HL-60/S4 treated with retinoic acid at 250 ng/mL for 4 days and 3 days (cell line): ENCODE data around the gene BIRC5.

Experiments
- in situ Hi-C: fragments of 300-500 bp; cut with MboI; formaldehyde crosslinking; loops from 2 replicates; pipeline ENCODE4 v1.7.0; 2022; ENCODE audit warnings: low sequenced_read_pairs

The BIRC5 gene

DNA sequence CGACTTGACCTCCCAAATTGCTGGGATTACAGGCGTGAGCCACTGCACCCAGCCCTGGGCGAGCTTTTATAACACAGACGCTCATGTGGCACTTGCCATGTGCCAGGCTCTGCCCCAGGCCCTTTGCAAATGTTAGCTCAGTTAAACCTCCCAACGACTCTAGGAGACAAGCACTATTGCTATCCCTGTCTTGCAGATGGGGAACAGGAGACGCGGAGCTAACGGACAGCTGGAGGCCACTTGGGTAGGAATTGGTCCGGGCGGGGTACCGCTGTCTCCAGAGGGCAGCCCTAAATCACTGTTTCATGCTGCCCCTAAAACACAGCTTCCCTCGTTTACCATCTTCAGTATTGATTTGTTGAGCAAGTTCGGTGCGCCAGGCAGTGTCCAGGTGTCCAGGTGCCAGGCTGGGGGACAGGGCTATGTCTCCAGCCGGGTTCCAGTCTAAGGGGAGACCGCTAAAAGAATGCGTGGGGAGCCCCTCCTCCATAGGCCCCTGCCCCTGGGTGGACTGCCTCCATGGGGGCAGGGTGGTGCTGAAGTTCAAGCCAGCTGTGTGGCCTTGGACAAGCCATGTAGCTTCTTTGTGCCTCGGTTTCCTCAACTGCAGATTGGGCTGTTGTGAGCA lies 41.1 kb downstream of the BIRC5 start:
- in situ Hi-C loops = no loop called here

DNA sequence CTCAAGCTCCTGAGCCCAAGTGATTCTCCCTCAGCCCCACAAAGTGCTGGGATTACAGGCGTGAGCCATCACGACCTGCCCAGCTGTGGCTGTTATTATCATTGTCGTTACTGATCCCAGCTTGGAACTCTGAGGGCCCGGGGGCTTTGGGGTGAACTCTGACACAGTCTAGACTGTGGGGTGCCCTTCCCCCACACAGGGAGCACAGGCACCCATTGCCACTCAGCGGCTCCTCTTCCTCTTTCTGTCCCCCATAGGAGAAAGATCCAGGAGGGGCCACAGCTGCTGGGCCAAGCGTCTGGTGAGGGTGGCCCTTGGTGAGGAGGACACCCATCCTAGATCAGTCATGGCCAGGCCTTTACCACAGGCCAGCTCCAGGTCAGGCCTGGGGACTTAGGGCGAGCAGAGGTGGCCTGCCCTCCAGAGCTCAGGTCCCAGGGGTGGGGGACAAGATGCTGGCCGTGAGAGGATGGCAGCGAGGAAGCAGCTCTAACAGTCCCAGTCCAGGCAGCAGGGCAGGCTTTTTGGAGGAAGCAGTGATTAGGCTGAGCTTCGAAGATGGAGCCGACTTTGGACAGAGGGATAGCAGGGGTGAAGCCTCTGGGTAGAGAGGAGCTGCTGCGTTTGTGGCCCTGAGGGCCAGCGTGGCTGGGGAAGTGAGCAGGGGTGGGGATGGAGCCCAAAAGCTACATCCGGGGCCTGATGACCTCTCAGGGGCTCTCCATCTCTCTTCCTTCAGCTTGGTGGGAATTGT lies 42.1 kb downstream of the BIRC5 start:
- in situ Hi-C loops = no loop called here

DNA sequence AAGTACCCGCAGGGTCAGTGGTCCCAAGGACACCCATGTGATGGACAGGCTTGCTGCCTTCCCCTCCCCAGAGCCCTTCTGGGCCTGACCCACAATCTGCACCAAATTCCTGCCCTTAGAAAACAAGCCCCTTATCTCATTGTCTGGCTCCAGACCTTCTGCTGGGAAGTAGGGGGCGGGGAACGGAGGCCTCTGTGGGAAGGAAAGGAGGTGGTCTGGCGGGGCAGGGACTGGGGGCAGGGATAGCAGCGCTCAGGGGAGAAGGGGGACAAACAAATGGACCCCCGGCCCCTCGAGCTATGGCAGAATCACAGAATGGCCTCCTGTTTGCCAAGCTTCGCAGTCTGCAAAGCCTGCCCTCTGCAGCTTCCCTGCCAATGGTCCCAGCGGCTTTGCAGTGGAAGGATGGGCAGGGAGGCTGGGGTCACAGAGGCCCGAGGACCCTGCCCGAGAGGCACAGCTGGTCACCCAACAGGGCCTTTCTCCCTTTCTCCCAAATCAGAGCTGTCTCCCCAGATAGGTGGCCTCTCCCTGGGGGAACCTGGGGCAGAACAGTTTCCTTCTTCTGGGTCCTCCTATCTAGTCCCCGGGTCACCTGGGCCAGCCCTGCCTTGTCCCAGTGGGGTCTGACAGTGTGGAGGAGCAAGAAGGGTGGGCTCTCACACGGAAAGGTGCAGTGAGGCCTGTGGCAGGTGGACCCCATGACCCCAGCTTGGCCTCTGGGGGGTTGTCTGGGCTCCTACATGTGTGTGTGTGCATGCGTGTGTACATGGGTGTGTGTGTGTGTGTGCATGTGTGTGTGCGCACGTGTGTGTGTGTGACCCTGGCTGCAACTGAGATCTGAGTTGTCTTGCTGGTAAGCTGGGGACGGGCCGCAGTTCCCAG lies 42.9 kb downstream of the BIRC5 start:
- in situ Hi-C loops = no loop called here

DNA sequence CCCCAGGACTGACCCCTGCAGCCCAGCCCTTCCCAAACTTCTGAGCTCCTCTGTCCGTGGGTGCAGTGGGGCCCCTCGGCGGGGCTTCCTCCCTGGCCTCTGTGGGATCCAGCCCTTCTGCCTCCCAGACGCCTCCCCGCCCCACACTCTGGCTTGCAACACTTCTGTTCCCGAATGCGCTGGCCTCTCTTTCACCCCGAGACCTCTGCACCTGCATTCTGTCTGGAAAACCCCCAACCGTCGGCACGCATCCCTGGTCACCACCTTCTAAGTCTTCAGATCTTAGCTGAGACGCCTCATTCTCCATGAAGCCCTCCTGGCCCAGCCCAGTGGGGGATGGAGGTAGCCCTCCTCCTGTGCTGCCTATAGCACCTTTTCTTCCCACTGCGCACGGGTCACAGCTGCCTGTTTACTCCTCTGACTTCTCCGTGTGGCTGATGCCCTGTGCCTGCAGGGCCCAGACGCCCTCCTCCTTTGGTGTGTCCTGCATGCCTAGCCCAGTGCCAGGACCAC lies 43.8 kb downstream of the BIRC5 start:
- in situ Hi-C loops = no loop called here

DNA sequence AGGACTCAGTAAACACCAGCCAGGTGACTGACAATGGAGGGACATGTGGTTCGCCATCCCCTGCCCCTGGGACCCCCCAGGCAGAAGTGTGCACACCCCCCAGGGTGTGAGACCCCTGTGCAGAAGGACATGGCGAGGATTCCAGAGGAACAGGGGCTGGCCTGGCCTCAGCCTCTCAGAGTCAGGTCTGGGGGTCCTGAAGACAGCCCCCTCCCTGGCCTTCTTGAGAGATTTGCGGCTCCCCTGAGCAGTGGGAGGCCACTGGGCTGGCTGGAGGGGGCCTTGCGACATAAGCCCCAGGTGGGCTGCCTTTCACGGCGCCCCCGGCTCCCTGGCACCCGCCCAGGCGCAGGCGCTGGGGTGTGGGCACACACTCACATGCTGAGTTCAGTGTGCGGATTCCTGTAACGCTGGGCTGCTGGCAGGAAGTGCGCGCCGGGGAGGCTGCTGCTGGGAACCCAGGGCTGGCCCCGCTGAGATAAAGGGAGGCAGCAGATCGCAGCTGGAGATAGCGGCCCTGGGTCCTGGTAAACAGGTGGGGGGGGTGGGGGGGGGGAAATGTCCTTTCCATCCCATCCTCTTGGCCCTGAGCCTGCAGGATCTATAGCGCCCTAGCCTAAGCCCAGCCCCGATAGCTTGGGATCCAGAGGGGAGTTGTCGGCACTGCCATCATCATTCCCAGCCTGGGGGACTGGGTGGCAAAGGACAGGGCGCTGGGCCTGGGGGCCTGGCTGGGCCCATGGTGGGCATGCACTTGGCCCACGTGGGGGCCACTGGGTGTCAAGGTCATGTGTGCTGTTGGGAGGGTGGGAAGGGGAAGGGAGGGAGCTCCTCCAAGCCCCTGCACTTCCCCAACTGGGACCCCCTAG lies 44.5 kb downstream of the BIRC5 start:
- in situ Hi-C loops = no loop called here

DNA sequence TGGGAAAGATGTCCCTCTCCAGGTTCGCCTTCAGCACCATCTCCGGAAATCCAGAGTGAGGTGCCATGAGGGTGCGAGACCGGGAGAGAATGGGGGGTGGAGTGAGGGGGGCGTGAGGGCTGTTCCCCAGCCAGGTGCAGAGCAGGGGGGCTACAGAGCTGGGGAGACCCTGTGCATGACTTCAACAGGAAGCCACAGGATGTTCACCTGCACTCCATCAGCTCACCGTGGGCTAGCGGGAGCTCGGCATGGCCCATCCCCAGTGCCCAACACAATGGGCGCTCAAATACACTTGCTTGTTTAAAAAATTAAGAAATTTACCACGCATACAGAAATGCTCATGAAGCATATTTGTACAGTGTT lies 45.1 kb downstream of the BIRC5 start:
- in situ Hi-C loops = no loop called here

DNA sequence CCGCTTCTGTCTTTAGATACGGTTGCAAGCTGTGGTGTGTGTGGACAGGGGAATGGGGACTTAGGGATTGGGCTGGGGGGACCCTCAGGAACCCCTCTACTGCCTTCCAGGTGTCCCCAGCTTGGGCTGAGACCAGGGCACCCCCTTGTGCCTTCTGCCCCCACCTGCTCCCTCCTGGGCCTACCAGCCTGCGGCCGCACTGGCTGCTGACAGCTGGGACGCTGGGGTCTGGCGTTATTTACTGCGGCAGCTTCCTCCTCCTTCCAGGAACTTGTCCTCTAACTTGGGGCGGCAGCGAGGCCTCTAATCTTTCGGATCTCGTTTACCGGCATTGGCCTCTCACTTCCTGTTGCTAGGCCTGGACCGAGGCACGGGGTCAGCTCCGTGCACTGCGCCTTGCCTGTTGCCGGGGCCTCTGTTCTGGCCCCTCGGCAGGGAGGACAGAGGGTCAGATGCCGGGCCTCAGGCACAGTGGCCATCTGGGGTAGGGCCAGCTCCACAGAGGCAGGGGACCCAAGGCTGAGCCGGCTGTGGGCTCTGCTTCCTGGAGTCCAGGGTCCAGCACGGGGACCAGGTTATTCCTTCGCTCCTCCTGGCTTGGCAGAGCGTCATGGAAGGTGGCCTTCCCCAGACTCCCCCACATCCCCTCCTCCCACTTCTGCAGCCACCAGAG lies 49.1 kb downstream of the BIRC5 start:
- in situ Hi-C loops = no loop called here

DNA sequence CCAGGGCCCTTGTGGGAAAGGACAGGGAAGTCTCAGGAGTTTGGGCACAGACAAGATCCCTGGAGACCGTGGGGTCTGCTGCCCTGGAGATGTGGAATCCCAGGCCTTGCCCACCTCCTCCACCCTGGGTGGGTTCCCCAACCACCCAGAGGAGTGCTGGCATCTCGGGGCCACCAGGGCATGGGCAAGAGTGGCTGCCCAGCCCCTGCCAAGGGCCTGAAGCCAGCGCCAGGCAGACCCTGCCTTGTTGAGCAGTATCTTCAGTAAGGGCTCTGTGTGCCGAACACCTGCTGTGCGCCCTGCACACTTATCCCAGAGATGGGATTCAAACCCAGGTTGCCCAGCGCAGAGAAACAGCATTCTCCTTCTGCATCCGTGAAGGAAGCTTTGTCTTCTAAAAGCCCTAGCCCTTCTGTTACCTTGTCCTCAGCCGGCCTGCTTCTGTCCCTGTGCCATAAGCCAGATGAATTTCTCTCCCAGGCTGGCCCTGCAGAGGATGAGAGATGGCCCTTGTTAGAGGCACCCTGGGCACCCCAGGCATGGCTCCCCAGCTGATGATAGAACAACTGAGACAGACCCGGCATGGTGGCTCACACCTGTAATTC lies 49.8 kb downstream of the BIRC5 start:
- in situ Hi-C loops = no loop called here

DNA sequence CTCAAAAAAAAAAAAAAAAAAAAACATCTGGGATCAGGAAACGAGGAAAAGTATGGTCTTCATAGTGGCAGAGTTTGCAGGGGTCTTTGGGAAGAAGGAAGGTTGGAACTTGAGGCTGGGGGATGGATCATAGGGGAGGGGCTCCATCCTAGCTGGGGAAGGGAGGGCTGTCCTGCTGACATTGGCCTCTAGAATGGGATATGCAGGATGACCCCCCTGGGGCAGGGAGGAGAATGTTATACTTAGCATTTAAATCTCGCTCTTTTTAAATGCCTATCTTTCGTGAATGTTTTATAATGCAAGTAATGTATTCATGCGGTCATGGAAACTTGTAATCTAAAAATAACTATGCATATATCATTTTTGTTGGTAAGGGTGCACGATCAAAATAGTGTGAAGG lies 50.5 kb downstream of the BIRC5 start:
- in situ Hi-C loops = no loop called here

DNA sequence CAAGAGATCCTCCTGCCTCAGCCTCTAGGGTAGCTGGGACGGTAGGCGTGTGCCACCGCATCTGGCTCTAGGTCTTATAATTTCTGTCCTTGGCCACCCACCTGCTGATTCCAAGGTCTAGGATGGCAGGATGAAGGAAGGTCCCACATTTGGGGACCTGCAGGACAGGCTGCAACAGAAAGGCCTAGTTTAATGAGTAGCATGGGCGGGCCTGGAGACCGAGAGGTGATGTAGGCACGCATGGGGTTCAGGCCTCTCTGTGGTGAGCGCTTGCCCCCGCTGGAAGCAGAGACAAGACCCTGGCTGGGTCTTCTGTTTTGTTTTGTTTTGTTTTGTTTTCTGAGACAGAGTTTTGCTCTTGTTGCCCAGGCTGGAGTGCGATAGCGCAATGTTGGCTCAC lies 51.1 kb downstream of the BIRC5 start:
- in situ Hi-C loops = no loop called here

DNA sequence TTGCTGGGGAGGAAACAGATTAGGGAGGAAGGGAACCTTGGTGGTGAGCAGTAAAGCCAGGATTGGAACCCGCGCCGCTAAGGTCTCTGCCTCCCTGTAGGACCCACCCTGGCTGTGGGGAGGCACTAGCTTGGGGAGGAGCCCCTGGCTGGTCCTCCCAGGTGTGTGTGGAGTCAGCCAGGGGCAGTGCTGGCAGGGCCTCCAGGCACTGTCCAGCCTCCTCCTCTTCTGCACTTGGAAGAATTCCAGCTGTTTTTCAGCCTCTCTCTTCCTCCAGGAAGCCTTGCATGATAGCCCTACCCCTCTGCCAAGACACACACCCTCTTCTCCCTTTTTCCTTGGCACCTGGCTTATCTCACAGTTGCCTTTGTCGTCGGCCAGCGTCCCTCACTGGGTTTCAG lies 52.2 kb downstream of the BIRC5 start:
- in situ Hi-C loops = no loop called here

DNA sequence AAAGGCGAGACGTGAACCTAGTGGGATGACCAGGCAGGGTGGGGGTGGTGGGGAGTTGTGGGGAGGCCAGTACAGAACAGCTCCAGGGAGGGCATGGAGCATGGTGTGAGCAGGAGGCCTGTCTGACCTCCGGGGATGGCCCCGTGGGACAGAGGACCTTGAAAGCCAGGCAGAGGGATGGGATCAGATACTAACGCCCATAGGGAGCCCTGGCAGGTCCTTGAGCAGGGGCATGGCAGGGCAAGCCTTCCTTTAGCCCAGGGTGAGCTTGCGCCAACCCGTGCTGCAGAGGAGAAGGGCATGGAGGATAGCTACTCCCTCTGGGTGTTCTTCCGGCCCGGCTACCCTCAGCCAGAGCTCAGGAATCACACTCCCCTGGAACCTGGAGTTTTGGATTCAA lies 52.7 kb downstream of the BIRC5 start:
- in situ Hi-C loops = no loop called here

DNA sequence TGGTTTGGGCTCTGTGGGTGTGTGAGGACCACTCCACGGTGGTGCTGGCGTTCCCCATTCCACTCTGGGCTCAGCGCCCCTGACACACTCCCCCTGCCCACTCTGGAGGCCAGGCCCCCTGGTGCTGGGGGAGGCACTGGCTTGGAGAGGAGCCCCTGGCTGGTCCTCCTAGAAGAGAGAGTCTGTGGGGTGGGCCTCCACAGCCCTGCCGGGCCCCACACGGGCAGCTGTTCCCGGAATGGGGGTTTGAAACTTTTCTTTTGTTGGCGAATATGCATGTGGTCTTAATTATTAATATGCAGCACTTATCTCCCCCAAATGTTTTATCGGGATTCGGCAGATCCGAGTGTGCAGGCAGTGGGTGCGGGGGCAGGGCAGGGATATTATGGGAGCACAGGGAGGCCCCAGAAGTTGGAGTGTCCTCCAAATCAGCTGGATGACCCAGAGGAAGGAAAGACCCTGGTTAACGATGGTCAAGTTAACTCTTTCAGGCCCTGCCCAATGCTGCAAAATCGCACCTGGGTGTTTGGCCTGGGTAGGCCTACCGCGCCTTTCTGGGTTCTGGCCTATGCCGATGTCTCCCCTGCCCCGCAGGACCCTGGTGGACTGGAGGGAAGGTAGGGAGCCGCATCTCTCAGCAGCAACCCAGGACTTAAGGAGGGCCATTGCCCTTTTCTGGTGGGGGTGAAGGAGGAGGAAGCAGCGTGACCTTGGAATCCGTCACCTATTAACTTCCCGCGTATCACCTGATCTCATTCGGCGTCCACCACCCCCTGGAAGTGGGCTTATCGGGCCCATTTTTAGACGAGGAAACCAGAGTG lies 53.4 kb downstream of the BIRC5 start:
- in situ Hi-C loops = no loop called here

DNA sequence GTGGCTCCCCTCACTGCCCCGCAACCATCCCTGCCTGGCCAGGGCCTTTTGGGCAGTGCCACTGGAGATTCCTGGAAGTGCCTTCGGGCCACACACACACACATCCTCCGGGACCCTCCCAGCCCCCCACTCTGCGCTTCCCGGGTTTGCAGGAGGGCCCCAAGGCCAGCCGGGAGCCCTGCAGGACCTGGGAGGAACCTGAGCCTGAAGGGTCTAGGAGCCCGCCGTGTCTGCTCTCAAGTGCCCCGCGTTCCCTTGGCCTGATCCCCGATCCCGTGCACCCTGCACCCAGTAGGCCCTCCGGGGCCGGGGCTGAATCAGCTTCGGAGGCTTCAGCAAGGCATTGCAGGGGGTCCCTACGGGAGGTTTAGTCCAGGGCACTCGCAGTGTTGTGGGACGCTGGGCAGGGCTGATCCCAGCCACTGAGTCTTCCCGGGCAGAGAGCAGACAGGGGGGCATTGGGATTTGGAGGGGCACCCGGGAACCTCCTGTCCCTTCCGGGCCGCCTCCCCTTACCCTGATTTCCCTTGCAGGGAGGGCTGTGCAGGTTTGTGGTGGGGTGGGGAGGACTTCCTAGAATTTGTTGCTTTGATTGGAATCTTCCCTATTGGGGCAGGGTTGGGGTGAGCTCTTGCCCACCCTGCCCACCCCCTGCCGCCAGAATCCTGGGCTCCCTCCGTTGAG lies 54.3 kb downstream of the BIRC5 start:
- in situ Hi-C loops = no loop called here

DNA sequence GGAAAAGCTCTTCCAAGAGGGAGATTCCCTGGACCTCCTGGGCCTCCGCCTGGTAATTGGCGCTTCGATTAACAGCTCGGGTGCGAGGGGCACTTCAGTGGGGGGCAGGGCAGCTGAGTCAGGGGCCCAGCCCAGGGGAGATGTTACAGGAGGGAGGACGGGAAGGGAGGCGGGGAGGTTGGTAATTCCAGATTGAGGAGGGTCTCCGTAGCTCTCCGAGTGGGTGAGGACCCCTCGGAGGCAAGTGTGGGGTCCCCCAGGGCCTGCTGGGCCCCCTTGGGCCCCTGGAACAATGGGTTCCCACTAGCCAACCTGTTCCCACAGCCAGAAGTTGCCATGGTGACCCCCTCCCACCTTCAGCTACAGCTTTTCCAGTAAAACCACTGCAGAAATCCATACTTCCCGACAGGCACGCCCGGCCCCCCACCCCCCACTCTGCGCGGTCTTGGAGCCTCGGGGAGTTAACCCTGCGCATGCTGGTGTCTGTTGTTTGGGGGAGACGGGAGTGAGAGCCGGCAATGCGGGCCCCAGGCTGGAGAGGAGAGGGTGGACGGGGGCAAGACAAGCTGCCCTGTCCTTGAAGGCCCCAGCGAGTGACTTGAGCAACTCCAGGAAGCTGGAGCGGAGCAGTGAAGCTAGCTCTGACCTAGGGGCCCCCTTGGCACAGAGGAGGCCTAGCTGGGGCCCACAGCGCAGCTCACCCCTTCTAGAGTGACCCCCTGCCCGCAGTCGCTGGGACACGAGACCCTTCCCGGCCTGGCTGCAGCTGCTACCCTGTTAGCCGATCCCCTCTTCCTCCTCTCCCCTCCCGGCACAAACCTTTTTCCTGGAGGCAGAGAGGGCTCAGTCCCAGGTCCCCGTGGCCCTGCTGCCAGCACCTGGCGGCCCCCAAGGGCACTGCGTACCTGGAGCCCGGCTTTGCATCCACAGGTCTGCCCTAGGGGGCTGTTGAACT lies 55.2 kb downstream of the BIRC5 start:
- in situ Hi-C loops = no loop called here

DNA sequence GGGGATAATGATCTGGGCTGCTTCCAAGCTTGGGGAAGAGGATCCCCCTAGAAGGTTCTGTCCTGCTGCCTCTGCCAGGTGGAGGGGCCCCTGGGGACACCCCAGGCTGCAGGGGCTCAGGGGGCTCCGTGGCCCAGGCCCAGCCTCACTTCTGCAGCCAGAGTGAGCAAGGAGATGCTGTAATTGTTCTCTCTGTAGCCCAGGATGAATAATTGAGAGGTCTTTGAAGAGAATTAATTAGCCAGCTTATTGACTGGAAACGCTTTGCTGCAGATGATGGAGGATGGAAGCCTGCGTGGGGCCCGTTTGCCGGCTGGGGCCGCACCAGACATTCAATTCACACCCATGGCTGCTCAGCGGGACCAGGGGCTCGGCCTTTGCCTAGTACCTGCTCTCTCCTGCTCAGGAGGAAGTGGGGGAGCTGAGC lies 55.9 kb downstream of the BIRC5 start:
- in situ Hi-C loops = no loop called here
